ENCODE results near the gene PKNOX2. TPM values are rescaled to one million over a fixed set of nuclear protein-coding genes. Genes with fewer than 3 reads are reported as not detected.

The PKNOX2 gene
- total RNA-seq, 1 donor from 2014 or later, result 6.8 TPM

GRCh38 chr11:125226706-125227105 is 62.2 kb downstream of the PKNOX2 start:
- H3K4me3 ChIP-seq (ENCODE audit: low read length in 3 of 3), result no peak overlapping the region
- H3K36me3 ChIP-seq (ENCODE audit: control insufficient read depth in 3 of 3, insufficient read depth in 3 of 3, low read length in 3 of 3), result no peaks in the 10 kb centered on the region
- H3K27ac ChIP-seq (ENCODE audit: low read depth, low read length), result no peak overlapping the region
- H3K9ac ChIP-seq (ENCODE audit: low read depth in 1 of 3, low read length in 3 of 3), result no peak overlapping the region
- peaks cover 5 to 67% (median 45%) of the 10 kb centered on the region in 3 donors for H3K4me1 ChIP-seq (ENCODE audit: control insufficient read depth in 3 of 3, insufficient read depth in 3 of 3, low read length in 3 of 3)
- no peaks in the 10 kb centered on the region for H3K27me3 ChIP-seq (ENCODE audit: control insufficient read depth in 3 of 3, insufficient read depth in 3 of 3, low read length in 3 of 3)
- H3K9me3 ChIP-seq (ENCODE audit: control insufficient read depth in 3 of 3, low read length in 3 of 3), result no peaks in the 10 kb centered on the region

GRCh38 chr11:125227151-125227550 is 62.6 kb downstream of the PKNOX2 start:
- no peaks in the 10 kb centered on the region for H3K27me3 ChIP-seq (ENCODE audit: control insufficient read depth in 3 of 3, insufficient read depth in 3 of 3, low read length in 3 of 3)
- H3K36me3 ChIP-seq (ENCODE audit: control insufficient read depth in 3 of 3, insufficient read depth in 3 of 3, low read length in 3 of 3), result no peaks in the 10 kb centered on the region
- no peaks in the 10 kb centered on the region for H3K9me3 ChIP-seq (ENCODE audit: control insufficient read depth in 3 of 3, low read length in 3 of 3)
- no peak overlapping the region for H3K9ac ChIP-seq (ENCODE audit: low read depth in 1 of 3, low read length in 3 of 3)
- H3K27ac ChIP-seq (ENCODE audit: low read depth, low read length), result no peak overlapping the region
- H3K4me1 ChIP-seq (ENCODE audit: control insufficient read depth in 3 of 3, insufficient read depth in 3 of 3, low read length in 3 of 3), result peaks cover 5 to 67% (median 41%) of the 10 kb centered on the region in 3 donors
- H3K4me3 ChIP-seq (ENCODE audit: low read length in 3 of 3), result no peak overlapping the region

GRCh38 chr11:125228445-125228844 is 63.9 kb downstream of the PKNOX2 start:
- Histone ChIP-seq H3K4me1 (ENCODE audit: control insufficient read depth in 3 of 3, insufficient read depth in 3 of 3, low read length in 3 of 3) (peaks cover 8 to 64% (median 32%) of the 10 kb centered on the region in 3 donors), H3K36me3 (ENCODE audit: control insufficient read depth in 3 of 3, insufficient read depth in 3 of 3, low read length in 3 of 3) (no peaks in the 10 kb centered on the region), H3K9ac (ENCODE audit: low read depth in 1 of 3, low read length in 3 of 3) (no peak overlapping the region), H3K27me3 (ENCODE audit: control insufficient read depth in 3 of 3, insufficient read depth in 3 of 3, low read length in 3 of 3) (no peaks in the 10 kb centered on the region), H3K27ac (ENCODE audit: low read depth, low read length) (no peak overlapping the region), H3K9me3 (ENCODE audit: control insufficient read depth in 3 of 3, low read length in 3 of 3) (no peaks in the 10 kb centered on the region), H3K4me3 (ENCODE audit: low read length in 3 of 3) (no peak overlapping the region)

GRCh38 chr11:125228993-125229392 is 64.4 kb downstream of the PKNOX2 start:
- peaks cover 5 to 64% (median 31%) of the 10 kb centered on the region in 3 donors for H3K4me1 ChIP-seq (ENCODE audit: control insufficient read depth in 3 of 3, insufficient read depth in 3 of 3, low read length in 3 of 3)

GRCh38 chr11:125229916-125230315 is 65.4 kb downstream of the PKNOX2 start:
- Histone ChIP-seq H3K9ac (ENCODE audit: low read depth in 1 of 3, low read length in 3 of 3) (no peak overlapping the region), H3K27ac (ENCODE audit: low read depth, low read length) (no peak overlapping the region), H3K4me3 (ENCODE audit: low read length in 3 of 3) (no peak overlapping the region), H3K27me3 (ENCODE audit: control insufficient read depth in 3 of 3, insufficient read depth in 3 of 3, low read length in 3 of 3) (no peaks in the 10 kb centered on the region), H3K9me3 (ENCODE audit: control insufficient read depth in 3 of 3, low read length in 3 of 3) (no peaks in the 10 kb centered on the region), H3K4me1 (ENCODE audit: control insufficient read depth in 3 of 3, insufficient read depth in 3 of 3, low read length in 3 of 3) (peaks cover 5 to 54% (median 27%) of the 10 kb centered on the region in 3 donors), H3K36me3 (ENCODE audit: control insufficient read depth in 3 of 3, insufficient read depth in 3 of 3, low read length in 3 of 3) (no peaks in the 10 kb centered on the region)

More at GRCh38 chr11:125228993-125229392, 64.4 kb downstream of the PKNOX2 start:
- Histone ChIP-seq H3K27ac (ENCODE audit: low read depth, low read length) (no peak overlapping the region), H3K36me3 (ENCODE audit: control insufficient read depth in 3 of 3, insufficient read depth in 3 of 3, low read length in 3 of 3) (no peaks in the 10 kb centered on the region), H3K4me3 (ENCODE audit: low read length in 3 of 3) (no peak overlapping the region), H3K27me3 (ENCODE audit: control insufficient read depth in 3 of 3, insufficient read depth in 3 of 3, low read length in 3 of 3) (no peaks in the 10 kb centered on the region), H3K9ac (ENCODE audit: low read depth in 1 of 3, low read length in 3 of 3) (no peak overlapping the region), H3K9me3 (ENCODE audit: control insufficient read depth in 3 of 3, low read length in 3 of 3) (no peaks in the 10 kb centered on the region)

- peaks cover 0 to 3% (median 0%) of the 10 kb centered on the region in 3 donors for H3K9me3 ChIP-seq (ENCODE audit: control insufficient read depth in 3 of 3, low read length in 3 of 3)
- no peaks in the 10 kb centered on the region for H3K27me3 ChIP-seq (ENCODE audit: control insufficient read depth in 3 of 3, insufficient read depth in 3 of 3, low read length in 3 of 3)
- H3K4me3 ChIP-seq (ENCODE audit: low read length in 3 of 3), result no peak overlapping the region
- peaks cover 3 to 15% (median 6%) of the 10 kb centered on the region in 3 donors for H3K36me3 ChIP-seq (ENCODE audit: control insufficient read depth in 3 of 3, insufficient read depth in 3 of 3, low read length in 3 of 3)
- H3K27ac ChIP-seq (ENCODE audit: low read depth, low read length), result no peak overlapping the region
- no peak overlapping the region for H3K9ac ChIP-seq (ENCODE audit: low read depth in 1 of 3, low read length in 3 of 3)
- H3K4me1 ChIP-seq (ENCODE audit: control insufficient read depth in 3 of 3, insufficient read depth in 3 of 3, low read length in 3 of 3), result peaks cover 3 to 43% (median 27%) of the 10 kb centered on the region in 3 donors
Observed at GRCh38 chr11:125233116-125233515, 68.6 kb downstream of the PKNOX2 start.

- Histone ChIP-seq H3K4me1 (ENCODE audit: control insufficient read depth in 3 of 3, insufficient read depth in 3 of 3, low read length in 3 of 3) (peaks cover 3 to 37% (median 21%) of the 10 kb centered on the region in 3 donors), H3K9ac (ENCODE audit: low read depth in 1 of 3, low read length in 3 of 3) (no peak overlapping the region), H3K9me3 (ENCODE audit: control insufficient read depth in 3 of 3, low read length in 3 of 3) (peaks cover 0 to 3% (median 0%) of the 10 kb centered on the region in 3 donors), H3K27me3 (ENCODE audit: control insufficient read depth in 3 of 3, insufficient read depth in 3 of 3, low read length in 3 of 3) (no peaks in the 10 kb centered on the region), H3K36me3 (ENCODE audit: control insufficient read depth in 3 of 3, insufficient read depth in 3 of 3, low read length in 3 of 3) (peaks cover 3 to 15% (median 6%) of the 10 kb centered on the region in 3 donors), H3K4me3 (ENCODE audit: low read length in 3 of 3) (no peak overlapping the region), H3K27ac (ENCODE audit: low read depth, low read length) (no peak overlapping the region)
Observed at GRCh38 chr11:125233736-125234275, 69.3 kb downstream of the PKNOX2 start.

GRCh38 chr11:125235071-125235471 is 70.5 kb downstream of the PKNOX2 start:
- Histone ChIP-seq H3K9me3 (ENCODE audit: control insufficient read depth in 3 of 3, low read length in 3 of 3) (peaks cover 0 to 3% (median 0%) of the 10 kb centered on the region in 3 donors), H3K9ac (ENCODE audit: low read depth in 1 of 3, low read length in 3 of 3) (no peak overlapping the region), H3K36me3 (ENCODE audit: control insufficient read depth in 3 of 3, insufficient read depth in 3 of 3, low read length in 3 of 3) (peaks cover 3 to 15% (median 6%) of the 10 kb centered on the region in 3 donors), H3K27me3 (ENCODE audit: control insufficient read depth in 3 of 3, insufficient read depth in 3 of 3, low read length in 3 of 3) (no peaks in the 10 kb centered on the region), H3K27ac (ENCODE audit: low read depth, low read length) (no peak overlapping the region), H3K4me3 (ENCODE audit: low read length in 3 of 3) (no peak overlapping the region), H3K4me1 (ENCODE audit: control insufficient read depth in 3 of 3, insufficient read depth in 3 of 3, low read length in 3 of 3) (peaks cover 3 to 25% (median 10%) of the 10 kb centered on the region in 3 donors)

GRCh38 chr11:125236072-125236825 is 71.7 kb downstream of the PKNOX2 start:
- Histone ChIP-seq H3K9me3 (ENCODE audit: control insufficient read depth in 3 of 3, low read length in 3 of 3) (peaks cover 0 to 3% (median 0%) of the 10 kb centered on the region in 3 donors), H3K9ac (ENCODE audit: low read depth in 1 of 3, low read length in 3 of 3) (no peak overlapping the region), H3K4me1 (ENCODE audit: control insufficient read depth in 3 of 3, insufficient read depth in 3 of 3, low read length in 3 of 3) (peaks cover 3 to 22% (median 8%) of the 10 kb centered on the region in 3 donors), H3K27ac (ENCODE audit: low read depth, low read length) (no peak overlapping the region), H3K36me3 (ENCODE audit: control insufficient read depth in 3 of 3, insufficient read depth in 3 of 3, low read length in 3 of 3) (peaks cover 3 to 15% (median 6%) of the 10 kb centered on the region in 3 donors), H3K4me3 (ENCODE audit: low read length in 3 of 3) (no peak overlapping the region), H3K27me3 (ENCODE audit: control insufficient read depth in 3 of 3, insufficient read depth in 3 of 3, low read length in 3 of 3) (no peaks in the 10 kb centered on the region)

Measured in skeletal muscle tissue (tissue), 4 donors.